Liver (tissue), 9 donors: ENCODE results near the gene MRPS16. TPM values are rescaled to one million over a fixed set of nuclear protein-coding genes. Genes with fewer than 3 reads are reported as not detected.

Experiments used
- DNase-seq: peaks from one replicate; pipeline ENCODE4 v3.0.0-alpha.2; 2017; ENCODE audit warnings: low spot score
- H3K27ac ChIP-seq, 2 donors: one replicate each; pipeline ENCODE4 v1.7.0; 2013; ENCODE audit warnings: inconsistent platforms in 2 of 2, low read length in 2 of 2, control low read depth in 1 of 2, low read depth in 1 of 2, mild to moderate bottlenecking in 1 of 2
- H3K27me3 ChIP-seq, 4 donors: one replicate each; pipeline versions ENCODE4 v1.6.1 to v1.7.0; 2013; ENCODE audit warnings: low read length in 3 of 4, inconsistent platforms in 1 of 4, mild to moderate bottlenecking in 1 of 4, moderate library complexity in 1 of 4; ENCODE audit not compliant: control insufficient read depth in 4 of 4, insufficient read depth in 4 of 4
- H3K36me3 ChIP-seq, 4 donors: one replicate each; pipeline versions ENCODE4 v1.6.1 to v1.7.0; 2013; ENCODE audit warnings: low read length in 3 of 4, mild to moderate bottlenecking in 3 of 4, low read depth in 1 of 4, moderate library complexity in 1 of 4; ENCODE audit not compliant: control insufficient read depth in 4 of 4, insufficient read depth in 3 of 4
- H3K4me1 ChIP-seq, 4 donors: one replicate each; pipeline versions ENCODE4 v1.6.1 to v1.7.0; 2013; ENCODE audit warnings: low read length in 3 of 4, mild to moderate bottlenecking in 3 of 4, moderate library complexity in 1 of 4; ENCODE audit not compliant: control insufficient read depth in 4 of 4, insufficient read depth in 4 of 4
- H3K4me3 ChIP-seq, 3 donors: one replicate each; pipeline versions ENCODE4 v1.6.1 to v1.7.0; 2013; ENCODE audit warnings: low read length in 3 of 3, control low read depth in 1 of 3, low read depth in 1 of 3, mild to moderate bottlenecking in 1 of 3
- H3K9ac ChIP-seq, 2 donors: one replicate each; pipeline ENCODE4 v1.7.0; 2013; ENCODE audit warnings: low read length in 2 of 2, mild to moderate bottlenecking in 2 of 2, moderate library complexity in 2 of 2, control low read depth in 1 of 2, low read depth in 1 of 2
- H3K9me3 ChIP-seq, 4 donors: one replicate each; pipeline versions ENCODE4 v1.6.1 to v1.7.0; 2013; ENCODE audit warnings: low read length in 3 of 4; ENCODE audit not compliant: control insufficient read depth in 4 of 4
- EGR1 ChIP-seq, 2 donors: IDR thresholded peaks; 2 replicates each; pipeline ENCODE4 v1.6.1; 2016 to 2018; ENCODE audit warnings: antibody characterized with exemption in 2 of 2, low read depth in 2 of 2
- FOXA1 ChIP-seq: IDR thresholded peaks from 2 replicates; pipeline ENCODE4 v1.6.1; 2016; ENCODE audit warnings: antibody characterized with exemption
- FOXA2 ChIP-seq: IDR thresholded peaks from 2 replicates; pipeline ENCODE4 v1.6.1; 2016; ENCODE audit warnings: antibody characterized with exemption
- GABPA ChIP-seq, 2 donors: IDR thresholded peaks in 1 of 2; conservative IDR thresholded peaks in 1 of 2; 2 replicates each; pipeline ENCODE4 v1.6.1; 2016; ENCODE audit warnings: antibody characterized with exemption in 2 of 2, mild to moderate bottlenecking in 1 of 2, moderate library complexity in 1 of 2
- HNF4A ChIP-seq, 2 donors: conservative IDR thresholded peaks; 2 replicates each; pipeline ENCODE4 v1.6.1; 2016; ENCODE audit warnings: antibody characterized with exemption in 2 of 2, mild to moderate bottlenecking in 2 of 2
- HNF4G ChIP-seq: IDR thresholded peaks from 2 replicates; pipeline ENCODE4 v1.6.1; 2016; ENCODE audit warnings: antibody characterized with exemption
- JUND ChIP-seq, 2 donors: IDR thresholded peaks; 2 replicates each; pipeline ENCODE4 v1.6.1; 2016; ENCODE audit warnings: antibody characterized with exemption in 2 of 2
- NR2F2 ChIP-seq: IDR thresholded peaks from 2 replicates; pipeline ENCODE4 v1.6.1; 2016; ENCODE audit warnings: antibody characterized with exemption
- RAD21 ChIP-seq, 2 donors: IDR thresholded peaks; 2 replicates each; pipeline ENCODE4 v1.6.1; 2016; ENCODE audit warnings: antibody characterized with exemption in 2 of 2, mild to moderate bottlenecking in 2 of 2
- RXRA ChIP-seq, 2 donors: IDR thresholded peaks; 2 replicates each; pipeline ENCODE4 v1.6.1; 2017 to 2018; ENCODE audit warnings: antibody characterized with exemption in 2 of 2, mild to moderate bottlenecking in 1 of 2
- SP1 ChIP-seq: IDR thresholded peaks from 2 replicates; pipeline ENCODE4 v1.6.1; 2018; ENCODE audit warnings: antibody characterized with exemption, mild to moderate bottlenecking
- TAF1 ChIP-seq: conservative IDR thresholded peaks from 2 replicates; pipeline ENCODE4 v1.6.1; 2016; ENCODE audit warnings: antibody characterized with exemption, mild to moderate bottlenecking
- YY1 ChIP-seq: IDR thresholded peaks from 2 replicates; pipeline ENCODE4 v1.6.1; 2016; ENCODE audit warnings: antibody characterized with exemption, mild to moderate bottlenecking
- WGBS: extraction: QIAGEN DNeasy Blood & Tissue Kit; methylation state at CpG from one replicate; pipeline ENCODE4 v1.1.7; 2013; 5-methylcytosine and 5-hydroxymethylcytosine counted together
- polyA plus RNA-seq, 2 donors: library from polyadenylated mRNA; stranded (reverse) in 1 of 2; unstranded in 1 of 2; fragments of 200-250 nt in 1 of 2; fragments of >200 nt in 1 of 2; fragmentation: Nextera tagmentation in 1 of 2; extraction: Ambion mirVana in 1 of 2; gene quantifications; one replicate each; pipeline versions ENCODE4 v1.2.1 to v1.2.3, GENCODE V29; 2013 to 2015
- total RNA-seq, 2 donors: library from RNA; depleted of rRNA; stranded (reverse); fragments of >200 nt; gene quantifications; one replicate each; pipeline ENCODE4 v1.2.3, GENCODE V29; 2014
- TF ChIP-seq, protein P1 (sequence below): fragments of 150-350 bp; IDR thresholded peaks from 2 replicates; pipeline ENCODE4 v1.5.1; 2017; ENCODE audit warnings: improper control_type of control experiment, low read depth, low read length; ENCODE audit not compliant: missing input control
- TF ChIP-seq, protein P2 (sequence below): IDR thresholded peaks from 2 replicates; pipeline ENCODE4 v1.6.1; 2016; ENCODE audit warnings: antibody characterized with exemption
- TF ChIP-seq, protein P3 (sequence below): IDR thresholded peaks from 2 replicates; pipeline ENCODE4 v1.6.1; 2016; ENCODE audit warnings: antibody characterized with exemption, mild to moderate bottlenecking
- TF ChIP-seq, protein P4 (sequence below): IDR thresholded peaks from 2 replicates; pipeline ENCODE4 v1.6.1; 2016; ENCODE audit warnings: antibody characterized with exemption
- donor health status: healthy.
- donor health status: healthy.
- donor health status: healthy.
- donor health status: healthy.
- donor health status: healthy.

The MRPS16 gene
- total and polyA plus RNA-seq, 4 donors: 34.2 to 87.5 (median 48.3) TPM

DNA sequence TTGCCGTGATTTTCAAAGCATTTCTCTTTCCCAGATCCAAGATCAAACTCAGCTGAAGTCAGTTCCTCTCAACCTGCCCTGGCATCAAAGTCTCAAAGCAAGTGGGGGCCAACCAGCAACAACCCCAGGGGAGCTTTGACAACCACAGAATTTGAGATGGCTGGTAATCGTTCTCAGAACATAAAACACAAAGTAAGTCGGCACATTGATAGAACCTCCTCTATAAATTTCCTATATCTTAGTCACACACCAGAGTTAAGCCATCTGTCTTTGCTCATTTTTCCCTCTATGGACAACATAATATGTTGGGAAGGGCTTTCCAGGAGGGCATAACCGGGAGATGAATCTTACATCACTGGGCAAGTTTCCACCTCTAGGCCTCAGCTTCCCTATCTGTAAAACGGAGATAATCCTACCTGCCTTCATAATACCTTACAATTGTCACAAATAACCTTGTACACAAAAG, 4.2 kb downstream of the MRPS16 start (continued):
- no peak for TF ChIP-seq RXRA (IDR thresholded peaks at IDR 0.05)

DNA sequence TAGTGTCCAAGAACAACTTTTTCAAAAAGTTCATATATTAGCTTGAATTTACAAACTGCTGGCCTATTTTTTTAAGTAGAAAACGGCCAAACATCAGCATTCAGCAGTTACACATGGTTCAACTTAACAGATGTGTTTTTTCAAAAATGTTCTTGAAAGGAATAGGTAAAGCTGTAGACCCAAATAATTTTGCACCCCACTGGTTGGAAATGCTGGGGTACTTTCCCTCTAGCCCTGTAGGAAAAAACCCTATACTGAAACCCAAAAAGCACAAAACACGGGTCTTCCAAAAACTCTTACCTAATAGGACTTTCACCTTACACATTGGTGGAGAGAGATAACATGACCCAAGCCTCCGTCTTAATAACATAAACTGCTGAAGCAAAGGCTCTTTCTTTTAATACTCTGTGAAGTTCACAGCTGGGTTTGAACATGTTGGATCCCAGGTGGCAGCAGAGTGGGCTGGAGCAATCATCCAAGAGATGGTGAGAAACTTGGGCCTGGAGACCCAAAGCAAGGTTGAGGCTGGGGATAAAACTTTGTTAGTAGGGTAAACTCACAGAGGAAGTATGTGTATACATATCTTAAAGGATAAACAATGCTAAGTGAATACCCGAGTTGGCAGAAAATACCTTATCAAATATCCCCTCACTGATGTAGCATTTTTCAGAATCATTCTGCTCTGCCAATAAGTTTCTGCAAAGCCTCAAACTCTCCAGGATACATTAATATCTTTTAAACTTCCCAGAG, 4.8 kb downstream of the MRPS16 start:
- TF ChIP-seq FOXA2: no peak
- TF ChIP-seq, protein P1, sequence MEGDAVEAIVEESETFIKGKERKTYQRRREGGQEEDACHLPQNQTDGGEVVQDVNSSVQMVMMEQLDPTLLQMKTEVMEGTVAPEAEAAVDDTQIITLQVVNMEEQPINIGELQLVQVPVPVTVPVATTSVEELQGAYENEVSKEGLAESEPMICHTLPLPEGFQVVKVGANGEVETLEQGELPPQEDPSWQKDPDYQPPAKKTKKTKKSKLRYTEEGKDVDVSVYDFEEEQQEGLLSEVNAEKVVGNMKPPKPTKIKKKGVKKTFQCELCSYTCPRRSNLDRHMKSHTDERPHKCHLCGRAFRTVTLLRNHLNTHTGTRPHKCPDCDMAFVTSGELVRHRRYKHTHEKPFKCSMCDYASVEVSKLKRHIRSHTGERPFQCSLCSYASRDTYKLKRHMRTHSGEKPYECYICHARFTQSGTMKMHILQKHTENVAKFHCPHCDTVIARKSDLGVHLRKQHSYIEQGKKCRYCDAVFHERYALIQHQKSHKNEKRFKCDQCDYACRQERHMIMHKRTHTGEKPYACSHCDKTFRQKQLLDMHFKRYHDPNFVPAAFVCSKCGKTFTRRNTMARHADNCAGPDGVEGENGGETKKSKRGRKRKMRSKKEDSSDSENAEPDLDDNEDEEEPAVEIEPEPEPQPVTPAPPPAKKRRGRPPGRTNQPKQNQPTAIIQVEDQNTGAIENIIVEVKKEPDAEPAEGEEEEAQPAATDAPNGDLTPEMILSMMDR: no peak
- TF ChIP-seq SP1: no peak
- no peak for TF ChIP-seq RAD21 (IDR thresholded peaks at IDR 0.05)
- TF ChIP-seq JUND (IDR thresholded peaks at IDR 0.05): no peak
- no peak for TF ChIP-seq HNF4G
- no peak for TF ChIP-seq YY1
- TF ChIP-seq TAF1: no peak
- TF ChIP-seq RXRA (IDR thresholded peaks at IDR 0.05): no peak
- TF ChIP-seq, protein P2, sequence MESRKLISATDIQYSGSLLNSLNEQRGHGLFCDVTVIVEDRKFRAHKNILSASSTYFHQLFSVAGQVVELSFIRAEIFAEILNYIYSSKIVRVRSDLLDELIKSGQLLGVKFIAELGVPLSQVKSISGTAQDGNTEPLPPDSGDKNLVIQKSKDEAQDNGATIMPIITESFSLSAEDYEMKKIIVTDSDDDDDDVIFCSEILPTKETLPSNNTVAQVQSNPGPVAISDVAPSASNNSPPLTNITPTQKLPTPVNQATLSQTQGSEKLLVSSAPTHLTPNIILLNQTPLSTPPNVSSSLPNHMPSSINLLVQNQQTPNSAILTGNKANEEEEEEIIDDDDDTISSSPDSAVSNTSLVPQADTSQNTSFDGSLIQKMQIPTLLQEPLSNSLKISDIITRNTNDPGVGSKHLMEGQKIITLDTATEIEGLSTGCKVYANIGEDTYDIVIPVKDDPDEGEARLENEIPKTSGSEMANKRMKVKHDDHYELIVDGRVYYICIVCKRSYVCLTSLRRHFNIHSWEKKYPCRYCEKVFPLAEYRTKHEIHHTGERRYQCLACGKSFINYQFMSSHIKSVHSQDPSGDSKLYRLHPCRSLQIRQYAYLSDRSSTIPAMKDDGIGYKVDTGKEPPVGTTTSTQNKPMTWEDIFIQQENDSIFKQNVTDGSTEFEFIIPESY: no peak
- TF ChIP-seq, protein P3, sequence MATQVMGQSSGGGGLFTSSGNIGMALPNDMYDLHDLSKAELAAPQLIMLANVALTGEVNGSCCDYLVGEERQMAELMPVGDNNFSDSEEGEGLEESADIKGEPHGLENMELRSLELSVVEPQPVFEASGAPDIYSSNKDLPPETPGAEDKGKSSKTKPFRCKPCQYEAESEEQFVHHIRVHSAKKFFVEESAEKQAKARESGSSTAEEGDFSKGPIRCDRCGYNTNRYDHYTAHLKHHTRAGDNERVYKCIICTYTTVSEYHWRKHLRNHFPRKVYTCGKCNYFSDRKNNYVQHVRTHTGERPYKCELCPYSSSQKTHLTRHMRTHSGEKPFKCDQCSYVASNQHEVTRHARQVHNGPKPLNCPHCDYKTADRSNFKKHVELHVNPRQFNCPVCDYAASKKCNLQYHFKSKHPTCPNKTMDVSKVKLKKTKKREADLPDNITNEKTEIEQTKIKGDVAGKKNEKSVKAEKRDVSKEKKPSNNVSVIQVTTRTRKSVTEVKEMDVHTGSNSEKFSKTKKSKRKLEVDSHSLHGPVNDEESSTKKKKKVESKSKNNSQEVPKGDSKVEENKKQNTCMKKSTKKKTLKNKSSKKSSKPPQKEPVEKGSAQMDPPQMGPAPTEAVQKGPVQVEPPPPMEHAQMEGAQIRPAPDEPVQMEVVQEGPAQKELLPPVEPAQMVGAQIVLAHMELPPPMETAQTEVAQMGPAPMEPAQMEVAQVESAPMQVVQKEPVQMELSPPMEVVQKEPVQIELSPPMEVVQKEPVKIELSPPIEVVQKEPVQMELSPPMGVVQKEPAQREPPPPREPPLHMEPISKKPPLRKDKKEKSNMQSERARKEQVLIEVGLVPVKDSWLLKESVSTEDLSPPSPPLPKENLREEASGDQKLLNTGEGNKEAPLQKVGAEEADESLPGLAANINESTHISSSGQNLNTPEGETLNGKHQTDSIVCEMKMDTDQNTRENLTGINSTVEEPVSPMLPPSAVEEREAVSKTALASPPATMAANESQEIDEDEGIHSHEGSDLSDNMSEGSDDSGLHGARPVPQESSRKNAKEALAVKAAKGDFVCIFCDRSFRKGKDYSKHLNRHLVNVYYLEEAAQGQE: no peak
- TF ChIP-seq NR2F2: no peak
- TF ChIP-seq GABPA (IDR thresholded peaks at IDR 0.05 in 1 of 2, conservative IDR thresholded peaks at IDR 0.05 in 1 of 2): no peak
- TF ChIP-seq, protein P4, sequence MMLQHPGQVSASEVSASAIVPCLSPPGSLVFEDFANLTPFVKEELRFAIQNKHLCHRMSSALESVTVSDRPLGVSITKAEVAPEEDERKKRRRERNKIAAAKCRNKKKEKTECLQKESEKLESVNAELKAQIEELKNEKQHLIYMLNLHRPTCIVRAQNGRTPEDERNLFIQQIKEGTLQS: no peak
- no peak for TF ChIP-seq EGR1 (IDR thresholded peaks at IDR 0.05; ENCODE audit: low read depth in 2 of 2)
- no peak for TF ChIP-seq HNF4A (conservative IDR thresholded peaks at IDR 0.05)
- TF ChIP-seq FOXA1: no peak
- Histone ChIP-seq H3K27me3 (no peaks in the 10 kb centered on the region), H3K27ac (peak overlapping the region; percentile 45 to 71), H3K36me3 (peaks cover 3 to 13% (median 9%) of the 10 kb centered on the region in 4 donors), H3K4me3 (peak overlapping the region; percentile 78 to 92 (median 83)), H3K4me1 (peaks cover 8 to 41% (median 37%) of the 10 kb centered on the region in 4 donors), H3K9me3 (no peaks in the 10 kb centered on the region), H3K9ac (peak overlapping the region in 1 of 2 donors; percentile 49)
- WGBS: 22% methylated on average over 4 of the region's 4 CpGs
- DNase-seq: no peak
